ENCODE measurements around the gene GOLGA6L4.
"Not testable (repeated sequence)": the region's sequence is repeated elsewhere in the genome, so short reads cannot be mapped to it uniquely, and the experiment has no call there.

The GOLGA6L4 gene

GRCh38 chr15:84235573-84235972 is at the start of gene GOLGA6L4:
GOLGA6L4 (plus strand) TSS chr15:84235773; CDS start chr15:84235835, 62 bp downstream.
- DNase-seq (ENCODE audit: low read depth) = not testable (repeated sequence)

GRCh38 chr15:84192982-84193381 is 42.6 kb upstream of the GOLGA6L4 start:
- not testable (repeated sequence) for DNase-seq (ENCODE audit: low read depth)

DNA sequence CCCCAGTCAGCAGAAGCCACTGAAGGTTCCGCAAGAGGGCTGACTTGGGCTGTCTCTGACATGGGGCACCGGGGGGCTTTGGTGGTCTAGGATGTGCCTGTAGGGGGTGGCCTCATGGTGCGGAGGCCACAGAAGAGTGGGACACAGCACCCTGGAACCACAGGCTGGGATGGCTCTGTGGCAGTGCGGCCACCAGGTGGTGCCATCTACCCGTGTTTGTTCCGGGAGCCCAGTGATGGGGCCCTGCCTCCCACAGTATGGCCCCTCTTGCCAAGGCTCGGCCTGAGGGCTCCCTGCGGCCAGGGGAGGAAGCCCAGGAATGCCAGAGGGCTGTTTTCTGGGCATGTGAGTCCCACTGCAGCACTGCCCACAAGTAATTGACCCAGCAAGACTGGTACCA is 40.0 kb upstream of the GOLGA6L4 start:
- not testable (repeated sequence) for DNase-seq (ENCODE audit: low read depth)

- DNase-seq (ENCODE audit: low read depth) = not testable (repeated sequence)
These were observed 38.9 kb upstream of the GOLGA6L4 start for GRCh38 chr15:84196530-84197188.

- not testable (repeated sequence) for DNase-seq (ENCODE audit: low read depth)
These were observed 35.7 kb upstream of the GOLGA6L4 start for GRCh38 chr15:84199865-84200264.

- not testable (repeated sequence) for DNase-seq (ENCODE audit: low read depth)
These were observed 10.9 kb downstream of the GOLGA6L4 start for GRCh38 chr15:84246441-84246840.

Measured in CMK (cell line).